ENCODE measurements around the gene WDR43.

Gene WDR43

DNA sequence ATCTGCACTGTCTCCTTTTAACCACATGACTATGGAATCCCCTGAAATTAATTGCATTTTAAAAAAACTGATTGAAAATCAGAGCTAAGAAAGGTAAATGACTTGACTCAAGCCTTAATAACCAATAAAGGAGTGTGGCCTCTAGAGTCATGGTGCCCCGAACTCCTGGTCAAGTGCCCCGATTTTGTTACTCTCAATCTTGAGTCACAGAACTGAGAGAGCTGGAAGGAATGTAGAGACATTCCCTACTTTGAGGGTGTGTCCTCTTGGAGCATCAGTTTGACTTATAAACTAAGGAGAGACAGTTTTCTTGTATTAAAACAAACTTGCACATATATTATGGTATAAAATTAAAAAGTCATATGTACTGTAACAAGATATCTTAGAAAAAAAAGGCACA is 2.4 kb downstream of the WDR43 start:
- peaks cover 10 to 12% of the 10 kb centered on the region in 2 experiments for H3K4me1 ChIP-seq (ENCODE audit: control insufficient read depth in 1 of 2, insufficient read depth in 1 of 2, low read depth in 1 of 2, low read length in 1 of 2)
- TF ChIP-seq, protein P1, sequence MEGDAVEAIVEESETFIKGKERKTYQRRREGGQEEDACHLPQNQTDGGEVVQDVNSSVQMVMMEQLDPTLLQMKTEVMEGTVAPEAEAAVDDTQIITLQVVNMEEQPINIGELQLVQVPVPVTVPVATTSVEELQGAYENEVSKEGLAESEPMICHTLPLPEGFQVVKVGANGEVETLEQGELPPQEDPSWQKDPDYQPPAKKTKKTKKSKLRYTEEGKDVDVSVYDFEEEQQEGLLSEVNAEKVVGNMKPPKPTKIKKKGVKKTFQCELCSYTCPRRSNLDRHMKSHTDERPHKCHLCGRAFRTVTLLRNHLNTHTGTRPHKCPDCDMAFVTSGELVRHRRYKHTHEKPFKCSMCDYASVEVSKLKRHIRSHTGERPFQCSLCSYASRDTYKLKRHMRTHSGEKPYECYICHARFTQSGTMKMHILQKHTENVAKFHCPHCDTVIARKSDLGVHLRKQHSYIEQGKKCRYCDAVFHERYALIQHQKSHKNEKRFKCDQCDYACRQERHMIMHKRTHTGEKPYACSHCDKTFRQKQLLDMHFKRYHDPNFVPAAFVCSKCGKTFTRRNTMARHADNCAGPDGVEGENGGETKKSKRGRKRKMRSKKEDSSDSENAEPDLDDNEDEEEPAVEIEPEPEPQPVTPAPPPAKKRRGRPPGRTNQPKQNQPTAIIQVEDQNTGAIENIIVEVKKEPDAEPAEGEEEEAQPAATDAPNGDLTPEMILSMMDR (IDR thresholded peaks at IDR 0.05), result no peak
- no peak overlapping the region for H3K27ac ChIP-seq
- H3K4me3 ChIP-seq (ENCODE audit: low read depth in 1 of 2, low read length in 1 of 2), result no peak overlapping the region
- H3K27me3 ChIP-seq, result peaks cover 8% of the 10 kb centered on the region
- H3K9me3 ChIP-seq, result no peaks in the 10 kb centered on the region
- no peaks in the 10 kb centered on the region for H3K36me3 ChIP-seq

DNA sequence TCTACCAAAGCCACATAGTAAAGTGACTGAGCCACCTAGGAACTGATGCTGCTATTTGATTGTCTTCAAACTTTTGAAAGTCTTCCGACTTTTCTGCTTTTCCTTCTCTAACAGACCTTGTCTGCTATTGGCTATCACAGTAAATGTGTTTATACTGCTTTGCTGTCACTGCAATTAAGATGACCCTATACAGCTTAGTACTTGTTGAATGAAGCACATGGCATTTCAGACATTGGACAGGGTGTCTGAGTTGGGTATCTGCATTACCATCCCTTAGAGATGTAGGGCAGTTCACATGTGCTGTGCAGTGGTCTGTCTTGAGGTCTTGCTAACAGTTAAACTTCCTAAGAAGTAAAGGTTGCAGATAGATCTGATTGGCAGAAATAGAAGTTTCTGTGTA is 3.6 kb downstream of the WDR43 start:
- no peaks in the 10 kb centered on the region for H3K9me3 ChIP-seq
- H3K4me1 ChIP-seq (ENCODE audit: control insufficient read depth in 1 of 2, insufficient read depth in 1 of 2, low read depth in 1 of 2, low read length in 1 of 2), result peaks cover 10 to 12% of the 10 kb centered on the region in 2 experiments
- H3K4me3 ChIP-seq (ENCODE audit: low read depth in 1 of 2, low read length in 1 of 2), result no peak overlapping the region

DNA sequence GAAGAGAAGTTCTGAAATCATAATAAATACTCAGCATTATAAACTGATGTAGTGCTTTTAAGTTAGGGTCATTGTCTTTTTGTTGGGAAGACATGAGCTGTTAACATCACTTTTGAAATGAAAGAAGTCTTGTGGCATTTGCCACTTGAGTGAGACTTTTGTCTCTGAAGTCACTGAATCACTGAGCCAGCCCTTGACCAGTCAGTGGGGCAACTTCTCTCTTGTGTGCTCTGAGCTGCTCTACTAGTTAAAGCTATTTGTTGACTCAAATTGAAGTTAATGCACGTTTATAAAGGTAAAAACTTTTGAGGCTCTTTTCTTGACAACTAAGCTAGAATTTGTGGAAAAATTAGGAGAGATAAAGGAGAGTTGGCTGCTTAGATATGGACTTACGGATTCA is 6.7 kb downstream of the WDR43 start:
- TF ChIP-seq, protein P1 (IDR thresholded peaks at IDR 0.05), result no peak
- H3K4me3 ChIP-seq (ENCODE audit: low read depth in 1 of 2, low read length in 1 of 2), result no peak overlapping the region
- no peaks in the 10 kb centered on the region for H3K27me3 ChIP-seq
- H3K36me3 ChIP-seq, result no peaks in the 10 kb centered on the region
- H3K27ac ChIP-seq, result no peak overlapping the region
- H3K4me1 ChIP-seq (ENCODE audit: control insufficient read depth in 1 of 2, insufficient read depth in 1 of 2, low read depth in 1 of 2, low read length in 1 of 2), result no peaks in the 10 kb centered on the region
- no peaks in the 10 kb centered on the region for H3K9me3 ChIP-seq

More for the DNA sequence above, 3.6 kb downstream of the WDR43 start:
- Histone ChIP-seq H3K36me3 (no peaks in the 10 kb centered on the region), H3K27me3 (no peaks in the 10 kb centered on the region), H3K27ac (no peak overlapping the region)
- TF ChIP-seq, protein P1 (IDR thresholded peaks at IDR 0.05), result no peak

DNA sequence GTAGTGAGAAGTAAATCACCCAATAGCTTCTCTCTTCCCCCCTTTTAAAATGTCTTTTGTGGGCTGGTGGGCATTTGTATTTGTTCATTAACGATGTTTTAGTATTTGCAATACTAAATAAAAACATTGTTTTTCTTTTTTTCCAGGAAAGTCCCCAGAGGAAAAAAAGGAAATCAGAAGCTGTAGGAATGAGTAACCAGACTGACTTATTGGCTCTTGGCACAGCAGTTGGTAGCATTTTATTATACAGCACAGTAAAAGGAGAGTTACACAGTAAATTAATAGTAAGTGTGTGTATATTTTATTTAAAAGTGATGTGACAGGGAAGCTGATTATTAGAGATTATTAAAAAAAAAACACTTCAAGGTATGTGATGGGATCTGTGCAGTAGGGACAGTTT is 7.4 kb downstream of the WDR43 start:
- no peaks in the 10 kb centered on the region for H3K4me1 ChIP-seq (ENCODE audit: control insufficient read depth in 1 of 2, insufficient read depth in 1 of 2, low read depth in 1 of 2, low read length in 1 of 2)
- H3K27ac ChIP-seq, result no peak overlapping the region
- no peak overlapping the region for H3K4me3 ChIP-seq (ENCODE audit: low read depth in 1 of 2, low read length in 1 of 2)
- TF ChIP-seq, protein P1 (IDR thresholded peaks at IDR 0.05), result no peak
- no peaks in the 10 kb centered on the region for H3K27me3 ChIP-seq
- H3K36me3 ChIP-seq, result no peaks in the 10 kb centered on the region
- no peaks in the 10 kb centered on the region for H3K9me3 ChIP-seq

DNA sequence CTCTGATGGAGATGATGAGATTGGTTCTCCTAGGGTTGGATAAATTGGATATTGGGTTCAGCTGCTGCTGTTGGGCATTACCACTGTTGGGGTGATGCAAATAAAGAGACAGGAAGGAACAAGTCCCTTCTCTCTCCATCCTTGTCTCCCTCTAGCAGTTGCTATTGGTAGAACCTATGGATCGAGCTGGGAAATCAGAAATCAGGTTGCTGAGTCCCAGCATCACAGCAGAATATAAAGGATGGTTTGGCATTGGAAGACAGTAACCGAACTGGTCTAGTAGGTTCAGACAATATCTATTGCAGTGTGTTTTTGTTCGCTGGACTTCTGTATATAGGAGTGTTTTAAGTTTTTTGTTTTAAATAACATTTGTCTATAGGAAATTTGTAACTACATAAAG is 8.1 kb downstream of the WDR43 start:
- no peak overlapping the region for H3K27ac ChIP-seq
- TF ChIP-seq, protein P1 (IDR thresholded peaks at IDR 0.05), result no peak
- no peaks in the 10 kb centered on the region for H3K36me3 ChIP-seq

DNA sequence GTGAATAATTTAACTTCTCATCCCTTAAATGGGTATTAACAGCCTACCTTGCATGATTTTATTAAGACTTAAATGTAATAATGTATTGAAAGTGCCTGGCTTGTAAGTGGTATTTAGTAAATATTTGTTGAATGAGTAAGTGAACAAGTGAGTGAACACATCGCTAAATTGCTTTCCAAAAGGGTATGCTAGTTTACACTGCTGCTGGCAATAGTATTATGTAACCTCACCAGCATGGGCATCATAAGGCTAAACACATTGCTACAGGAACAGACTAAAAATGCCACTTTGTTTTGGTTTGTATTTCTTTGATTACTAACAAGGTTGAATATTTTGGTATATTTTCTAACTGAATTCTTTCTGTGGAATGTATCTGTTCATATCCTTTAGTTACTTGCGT is 9.8 kb downstream of the WDR43 start:
- H3K36me3 ChIP-seq, result peaks cover 10% of the 10 kb centered on the region
- TF ChIP-seq, protein P1 (IDR thresholded peaks at IDR 0.05), result no peak
- no peak overlapping the region for H3K27ac ChIP-seq
- H3K4me1 ChIP-seq (ENCODE audit: control insufficient read depth in 1 of 2, insufficient read depth in 1 of 2, low read depth in 1 of 2, low read length in 1 of 2), result no peaks in the 10 kb centered on the region
- H3K27me3 ChIP-seq, result no peaks in the 10 kb centered on the region
- no peaks in the 10 kb centered on the region for H3K9me3 ChIP-seq
- no peak overlapping the region for H3K4me3 ChIP-seq (ENCODE audit: low read depth in 1 of 2, low read length in 1 of 2)

More for the DNA sequence above, 8.1 kb downstream of the WDR43 start:
- H3K9me3 ChIP-seq, result no peaks in the 10 kb centered on the region
- H3K4me3 ChIP-seq (ENCODE audit: low read depth in 1 of 2, low read length in 1 of 2), result no peak overlapping the region
- no peaks in the 10 kb centered on the region for H3K4me1 ChIP-seq (ENCODE audit: control insufficient read depth in 1 of 2, insufficient read depth in 1 of 2, low read depth in 1 of 2, low read length in 1 of 2)
- no peaks in the 10 kb centered on the region for H3K27me3 ChIP-seq
